Fibroblast of skin of left quadriceps (primary cell): ENCODE results near the gene PTCRA.
"Not testable (repeated sequence)": the region's sequence is repeated elsewhere in the genome, so short reads cannot be mapped to it uniquely, and the experiment has no call there.

ENCODE experiments used
- DNase-seq, 2 experiments: peaks; one replicate each; pipeline ENCODE4 v3.0.0-alpha.2; 2013; ENCODE audit warnings: low read depth in 2 of 2

The PTCRA gene

DNA sequence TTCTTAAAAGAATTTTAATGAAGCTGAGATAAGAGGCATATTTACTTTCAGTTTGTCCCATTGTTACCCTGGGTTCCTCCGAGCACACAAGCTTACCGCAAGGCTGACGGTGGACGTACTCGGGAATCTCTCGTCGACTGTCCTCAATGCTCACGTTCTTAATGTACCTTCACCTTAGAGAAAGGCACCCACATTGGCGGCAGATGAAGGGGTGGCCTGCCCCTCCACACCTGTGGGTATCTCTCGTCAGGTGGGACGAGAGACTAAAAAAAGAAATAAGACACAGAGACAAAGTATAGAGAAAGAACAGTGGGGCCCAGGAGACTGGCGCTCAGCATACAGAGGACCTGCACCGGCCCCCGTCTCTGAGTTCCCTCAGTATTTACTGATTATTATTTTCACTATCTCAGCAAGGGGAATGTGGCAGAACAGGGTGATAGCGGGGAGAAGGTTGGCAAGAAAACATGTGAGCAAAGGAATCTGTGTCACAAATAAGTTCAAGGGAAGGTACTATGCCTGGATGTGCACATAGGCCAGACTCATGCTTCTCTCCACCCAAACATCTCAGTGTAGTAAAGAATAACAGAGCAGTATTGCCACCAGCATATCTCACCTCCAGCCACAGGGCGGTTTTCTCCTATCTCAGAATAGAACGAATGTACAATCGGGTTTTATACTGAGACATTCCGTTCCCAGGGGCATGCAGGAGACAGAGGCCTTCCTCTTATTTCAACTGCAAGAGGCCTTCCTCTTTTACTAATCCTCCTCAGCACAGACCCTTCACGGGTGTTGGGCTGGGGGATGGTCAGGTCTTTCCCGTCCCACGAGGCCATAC is 13.2 kb upstream of the PTCRA start:
- not testable (repeated sequence) for DNase-seq

DNA sequence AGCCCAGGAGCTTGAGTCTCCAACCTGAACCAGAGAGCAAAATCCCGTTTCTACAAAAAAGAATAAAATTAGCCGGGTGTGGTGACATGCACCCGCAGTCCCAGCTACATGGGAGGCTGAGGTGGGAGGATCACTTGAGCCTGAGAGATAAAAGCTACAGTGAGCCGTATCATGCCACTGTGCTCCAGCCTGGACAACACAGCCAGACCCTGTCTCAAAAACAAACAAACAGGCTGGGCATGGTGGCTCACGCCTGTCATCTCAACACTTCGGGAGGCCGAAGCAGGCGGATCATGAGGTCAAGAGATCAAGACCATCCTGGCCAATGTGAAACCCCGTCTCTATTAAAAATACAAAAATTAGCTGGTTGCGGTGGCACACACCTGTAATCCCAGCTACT is 11.4 kb upstream of the PTCRA start:
- DNase-seq: no peak

DNA sequence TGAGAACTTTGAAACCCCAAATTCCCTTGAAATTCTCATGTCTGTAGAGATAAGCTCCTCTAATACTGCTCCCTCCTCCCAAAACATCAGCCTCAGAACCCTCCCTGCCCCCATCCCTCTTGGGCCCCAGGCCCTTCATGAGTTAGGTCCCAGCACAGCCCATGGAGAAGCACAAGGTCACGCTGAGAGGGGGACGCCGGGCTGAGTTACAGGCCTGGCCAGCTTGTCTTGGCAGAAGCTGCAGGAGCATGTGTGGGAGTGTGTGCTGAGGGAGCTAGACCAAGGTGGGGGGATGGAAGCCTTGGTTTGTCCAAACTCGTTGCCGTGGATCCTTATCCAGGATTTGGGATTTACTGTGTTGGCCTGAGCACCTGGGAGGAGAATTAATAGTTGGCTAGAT is 8.5 kb upstream of the PTCRA start:
- no peak for DNase-seq

DNA sequence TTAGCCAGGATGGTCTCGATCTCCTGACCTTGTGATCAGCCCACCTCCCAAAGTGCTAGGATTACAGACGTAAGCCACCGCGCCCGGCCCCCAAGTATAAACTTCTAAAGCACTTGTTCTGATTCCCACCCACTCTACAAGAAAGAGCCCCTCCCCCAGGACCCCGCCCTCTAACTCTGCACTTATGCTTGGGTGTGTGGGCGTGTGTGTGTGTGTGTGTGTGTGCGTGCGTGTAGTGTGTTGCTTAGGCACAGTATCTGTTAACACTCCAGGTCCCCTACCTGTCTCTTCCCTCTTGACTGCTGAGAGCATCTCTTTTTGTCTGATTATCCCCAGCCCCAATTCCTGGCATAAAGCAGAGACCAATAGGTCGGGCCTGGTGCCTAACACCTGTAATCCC is 6.0 kb upstream of the PTCRA start:
- no peak for DNase-seq

DNA sequence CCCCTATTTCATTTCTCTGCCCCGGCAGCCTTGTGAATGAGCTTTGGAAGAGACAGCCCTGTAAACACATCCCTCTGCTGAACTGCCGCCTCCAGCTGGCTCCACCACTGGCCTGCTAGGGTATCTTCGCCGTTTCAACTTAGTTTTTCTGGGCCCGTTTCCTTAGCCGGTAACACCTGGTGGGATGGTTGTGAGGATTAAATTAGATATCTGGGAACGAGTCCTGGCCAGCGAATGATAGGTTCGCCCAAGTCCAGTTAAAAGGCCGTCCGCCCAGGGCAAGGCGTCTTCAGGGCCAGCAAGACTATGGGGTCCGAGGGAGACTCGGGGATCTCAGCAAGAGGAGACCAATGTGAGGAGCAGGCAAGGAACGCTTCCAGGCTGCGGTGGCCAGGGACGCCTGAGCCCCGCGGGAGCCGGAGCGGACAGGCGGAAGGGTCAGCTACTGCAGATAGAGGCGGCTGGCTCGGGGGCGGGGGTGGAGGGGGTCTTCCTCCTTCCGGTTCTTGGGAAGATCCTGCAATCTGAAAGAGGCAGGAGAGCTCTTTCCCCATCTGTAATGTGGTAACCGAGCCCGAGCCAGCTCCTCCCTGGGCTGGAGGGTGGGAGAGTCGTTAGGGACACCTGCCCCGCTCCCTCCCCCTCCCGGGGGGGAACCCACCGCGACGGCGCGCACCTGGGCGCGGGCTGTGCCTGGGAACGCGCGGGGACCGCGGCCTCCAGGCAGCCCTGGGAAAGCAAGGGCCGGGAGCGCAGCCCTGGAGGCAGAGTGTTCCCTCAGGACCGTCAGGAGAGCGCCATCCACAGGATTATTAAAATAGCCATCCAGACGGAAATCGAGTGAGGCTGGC is 4.5 kb upstream of the PTCRA start:
- DNase-seq: no peak

DNA sequence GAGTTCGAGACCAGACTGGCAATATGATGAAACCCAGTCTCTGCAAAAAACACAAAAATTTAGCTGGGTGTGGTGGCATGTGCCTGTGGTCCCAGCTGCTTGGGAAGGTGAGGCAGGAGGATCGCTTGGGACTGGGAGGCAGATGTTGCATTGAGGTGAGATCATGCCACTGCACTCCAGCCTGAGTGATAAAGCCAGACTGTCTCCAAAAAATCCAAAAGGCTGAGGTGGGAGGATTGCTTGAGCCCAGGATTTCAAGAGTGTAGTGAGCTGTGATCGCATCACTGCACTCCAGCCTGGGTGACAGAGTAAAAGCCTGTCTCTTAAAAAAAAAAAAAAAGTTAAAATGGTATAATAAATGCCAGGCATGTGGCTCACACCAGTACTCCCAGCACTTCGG is 1.3 kb upstream of the PTCRA start:
- no peak for DNase-seq

DNA sequence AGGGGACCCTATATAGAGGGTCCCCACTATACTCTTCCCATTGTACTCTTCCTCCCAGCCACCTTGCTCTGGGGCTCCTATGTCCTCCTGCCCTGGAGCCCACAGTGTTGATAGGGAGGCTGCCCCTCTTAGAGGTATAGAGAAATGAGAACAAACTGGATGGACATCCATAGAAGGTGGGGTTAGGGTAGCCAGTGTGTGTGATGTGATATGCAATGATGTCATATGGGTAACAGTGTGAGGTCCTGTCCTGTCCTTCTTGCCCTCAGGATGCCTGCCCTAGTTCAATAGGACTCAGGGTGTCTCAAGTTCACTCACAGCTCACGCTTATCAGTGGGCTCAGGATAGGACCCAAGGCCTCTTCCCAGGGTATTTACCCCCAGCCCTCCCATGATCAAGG is 435 bp downstream of the PTCRA start:
- no peak for DNase-seq

DNA sequence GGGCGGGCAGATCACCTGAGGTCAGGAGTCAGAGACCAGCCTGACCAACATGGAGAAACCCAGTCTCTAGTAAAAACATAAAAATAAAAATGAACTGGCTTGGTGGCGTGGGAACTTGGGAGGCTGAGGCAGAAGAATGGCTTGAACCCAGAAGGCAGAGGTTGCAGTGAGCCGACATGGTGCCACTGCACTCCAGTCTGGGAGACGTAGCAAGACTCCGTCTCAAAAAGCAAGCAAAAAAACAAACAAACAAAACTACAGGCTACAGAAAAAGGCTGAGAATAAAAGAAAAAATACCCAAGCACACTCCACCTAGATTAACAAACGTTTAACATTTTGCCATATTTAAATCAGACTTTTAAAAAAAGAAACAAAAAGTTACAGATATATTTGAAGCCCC is 5.9 kb downstream of the PTCRA start:
- no peak for DNase-seq

DNA sequence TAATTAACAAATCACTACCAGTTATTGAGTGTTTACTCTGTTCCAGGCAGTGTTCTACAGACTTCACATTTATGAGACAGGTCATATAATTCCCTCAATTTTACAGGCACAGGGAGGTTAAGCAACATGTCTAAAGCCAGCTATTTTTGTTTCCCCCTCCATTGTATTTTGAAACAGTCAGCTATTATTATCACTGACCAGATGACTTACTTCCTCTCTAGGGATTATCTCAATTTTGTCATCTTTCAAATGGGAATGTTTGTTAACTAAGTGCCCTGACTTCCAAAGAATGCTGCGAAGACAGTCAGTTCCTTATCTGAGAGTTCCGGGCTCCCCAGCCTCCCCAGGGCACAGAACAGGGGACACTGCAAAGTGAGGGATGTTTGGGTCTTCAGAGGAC is 7.8 kb downstream of the PTCRA start:
- no peak for DNase-seq

DNA sequence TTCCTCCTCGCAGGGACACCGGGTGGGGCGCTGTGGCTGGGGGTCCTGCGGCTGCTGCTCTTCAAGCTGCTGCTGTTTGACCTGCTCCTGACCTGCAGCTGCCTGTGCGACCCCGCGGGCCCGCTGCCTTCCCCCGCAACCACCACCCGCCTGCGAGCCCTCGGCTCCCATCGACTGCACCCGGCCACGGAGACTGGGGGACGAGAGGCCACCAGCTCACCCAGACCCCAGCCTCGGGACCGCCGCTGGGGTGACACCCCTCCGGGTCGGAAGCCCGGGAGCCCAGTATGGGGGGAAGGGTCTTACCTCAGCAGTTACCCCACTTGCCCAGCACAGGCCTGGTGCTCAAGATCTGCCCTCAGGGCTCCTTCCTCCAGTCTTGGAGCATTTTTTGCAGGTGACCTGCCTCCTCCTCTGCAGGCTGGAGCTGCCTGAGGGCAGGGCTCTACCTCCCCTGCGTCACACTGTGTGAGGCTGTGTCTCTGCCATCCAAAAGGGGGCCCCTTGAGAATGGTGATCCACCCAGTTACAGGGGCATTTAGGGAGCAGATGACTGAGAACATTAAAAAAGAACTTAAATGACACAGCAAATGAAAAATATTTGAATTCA is 9.5 kb downstream of the PTCRA start:
- no peak for DNase-seq

DNA sequence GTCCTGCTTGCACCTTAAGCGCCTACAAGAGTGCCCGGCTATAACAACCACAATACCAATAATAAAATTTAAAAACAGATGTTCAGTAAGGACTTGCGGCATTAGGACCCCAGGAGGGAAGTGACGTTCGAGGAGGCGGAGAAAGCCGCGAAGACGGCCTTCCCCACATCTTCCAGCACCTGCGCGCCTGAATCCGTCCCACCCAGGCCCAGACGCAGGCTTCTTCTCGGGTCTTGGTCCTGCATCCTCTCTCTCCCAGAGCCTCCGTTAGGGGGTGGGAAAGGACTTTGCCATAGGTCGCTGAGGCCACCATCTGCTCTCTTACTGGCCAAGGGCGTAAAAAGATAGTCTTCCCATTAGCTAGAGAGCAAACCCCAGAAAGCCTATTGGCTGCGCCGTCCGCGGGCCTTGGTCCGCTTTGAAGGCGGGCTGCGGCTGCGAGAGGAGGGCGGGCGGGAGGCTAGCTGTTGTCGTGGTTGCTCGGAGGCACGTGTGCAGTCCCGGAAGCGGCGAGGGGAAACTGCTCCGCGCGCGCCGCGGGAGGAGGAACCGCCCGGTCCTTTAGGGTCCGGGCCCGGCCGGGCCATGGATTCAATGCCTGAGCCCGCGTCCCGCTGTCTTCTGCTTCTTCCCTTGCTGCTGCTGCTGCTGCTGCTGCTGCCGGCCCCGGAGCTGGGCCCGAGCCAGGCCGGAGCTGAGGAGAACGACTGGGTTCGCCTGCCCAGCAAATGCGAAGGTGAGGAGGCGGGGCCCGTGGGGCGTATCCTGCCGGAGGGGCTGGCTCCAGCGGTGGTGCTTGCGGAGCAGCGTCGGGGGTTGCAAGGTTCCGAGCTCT is 13.3 kb downstream of the PTCRA start, which contains the start of gene CNPY3:
Gene CNPY3 (plus strand): TSS at position 495 of the 835 bp plus-strand sequence. CDS start 91 bp downstream, at position 586.
- peak; percentile 93 for DNase-seq

DNA sequence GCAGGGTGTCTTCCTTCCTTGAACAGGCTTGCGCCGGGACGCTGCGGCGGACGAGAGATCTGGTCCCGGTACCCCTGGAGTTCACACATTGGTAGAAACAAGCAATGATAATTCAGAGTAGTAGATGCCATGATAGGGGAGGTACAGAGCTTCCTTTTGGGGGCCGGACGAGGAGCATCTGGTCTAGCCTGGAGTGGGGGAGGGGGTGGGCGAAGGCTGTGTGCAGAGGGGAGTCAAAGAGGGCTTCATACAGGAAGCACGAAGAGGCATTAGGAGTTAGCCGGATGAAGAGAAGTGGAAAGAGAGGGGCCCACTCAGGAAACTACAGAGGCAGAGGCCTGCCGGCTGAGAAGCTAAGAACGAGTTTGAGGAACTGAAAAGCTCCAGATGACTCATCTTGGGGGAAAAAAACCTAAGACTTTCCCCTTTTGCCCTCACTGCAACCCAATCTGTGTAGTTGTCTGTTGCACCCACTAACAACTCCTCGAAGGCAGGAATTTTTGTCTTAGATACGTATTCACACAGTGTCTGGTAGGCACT is 14.0 kb downstream of the PTCRA start:
- peak; percentile 35 to 36 for DNase-seq

DNA sequence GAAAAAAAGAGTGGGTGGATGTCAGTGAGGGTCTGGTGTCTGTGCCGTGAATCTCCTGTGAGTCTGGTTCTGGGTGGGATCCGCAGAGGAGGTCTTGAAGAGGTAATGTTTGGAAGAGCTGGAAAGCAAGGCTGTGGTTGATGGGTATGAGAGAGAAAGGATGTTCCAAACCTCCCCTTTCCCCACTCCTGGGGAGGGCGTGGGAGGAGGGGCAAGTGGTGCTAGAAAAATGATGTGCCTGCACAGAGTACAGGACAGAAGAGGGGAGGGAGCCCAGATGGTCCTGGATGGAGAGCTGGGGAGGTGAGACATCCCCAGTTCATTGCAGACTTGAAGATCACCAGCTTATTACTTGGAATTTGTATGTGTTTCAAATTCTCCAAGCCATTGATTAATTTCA is 16.6 kb downstream of the PTCRA start:
- no peak for DNase-seq

DNA sequence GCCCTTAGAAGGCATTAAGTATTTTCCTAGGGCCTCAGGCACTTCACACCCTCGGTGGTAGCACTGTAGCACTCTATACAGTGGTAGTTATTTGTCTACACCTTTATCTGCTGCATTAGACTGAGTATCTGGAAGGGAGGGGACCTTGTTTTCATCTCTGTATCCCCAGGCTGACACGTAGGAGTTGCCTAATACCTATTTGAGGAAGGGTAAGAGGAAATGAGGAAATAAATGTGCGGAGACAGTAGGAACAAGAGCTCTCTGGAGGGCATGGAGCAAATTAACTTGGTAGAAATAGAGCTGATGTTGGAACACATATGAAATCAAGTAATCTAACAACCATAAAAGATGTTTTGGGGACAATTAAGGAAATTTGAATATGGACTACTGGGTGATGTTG is 17.4 kb downstream of the PTCRA start:
- DNase-seq: no peak

DNA sequence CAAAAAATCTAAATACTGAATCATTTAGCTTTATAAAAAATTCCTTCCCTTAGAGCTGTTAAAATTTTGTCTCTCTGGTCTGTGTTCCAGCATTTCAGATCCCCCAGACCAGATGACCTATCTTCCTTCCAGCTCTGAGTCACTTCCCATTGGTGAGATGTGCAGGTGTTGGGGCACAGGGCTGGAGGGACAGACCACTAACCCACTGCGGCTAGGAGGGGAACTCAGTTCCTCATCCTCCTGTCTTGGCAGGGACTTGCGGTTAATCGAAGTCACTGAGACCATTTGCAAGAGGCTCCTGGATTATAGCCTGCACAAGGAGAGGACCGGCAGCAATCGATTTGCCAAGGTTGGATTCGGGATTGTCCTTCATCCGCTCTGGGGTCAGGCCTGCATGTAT is 19.5 kb downstream of the PTCRA start:
- no peak for DNase-seq

DNA sequence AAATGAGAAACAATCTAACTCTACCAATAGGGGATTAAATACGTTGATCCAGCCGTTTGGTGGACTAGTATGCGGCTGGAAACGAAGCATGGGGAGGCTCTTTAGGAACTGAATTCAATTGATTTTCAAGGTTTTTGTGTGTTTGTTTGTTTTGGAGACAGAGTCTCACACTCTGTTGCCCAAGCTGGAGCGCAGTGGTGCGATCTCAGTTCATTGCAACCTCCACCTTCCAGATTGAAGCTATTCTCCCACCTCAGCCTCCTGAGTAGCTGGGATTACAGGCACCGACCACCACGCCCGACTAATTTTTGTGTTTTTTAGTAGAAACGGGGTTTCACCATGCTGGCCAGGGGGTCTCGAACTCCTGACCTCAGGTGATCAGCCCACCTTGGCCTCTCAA is 20.5 kb downstream of the PTCRA start:
- no peak for DNase-seq

DNA sequence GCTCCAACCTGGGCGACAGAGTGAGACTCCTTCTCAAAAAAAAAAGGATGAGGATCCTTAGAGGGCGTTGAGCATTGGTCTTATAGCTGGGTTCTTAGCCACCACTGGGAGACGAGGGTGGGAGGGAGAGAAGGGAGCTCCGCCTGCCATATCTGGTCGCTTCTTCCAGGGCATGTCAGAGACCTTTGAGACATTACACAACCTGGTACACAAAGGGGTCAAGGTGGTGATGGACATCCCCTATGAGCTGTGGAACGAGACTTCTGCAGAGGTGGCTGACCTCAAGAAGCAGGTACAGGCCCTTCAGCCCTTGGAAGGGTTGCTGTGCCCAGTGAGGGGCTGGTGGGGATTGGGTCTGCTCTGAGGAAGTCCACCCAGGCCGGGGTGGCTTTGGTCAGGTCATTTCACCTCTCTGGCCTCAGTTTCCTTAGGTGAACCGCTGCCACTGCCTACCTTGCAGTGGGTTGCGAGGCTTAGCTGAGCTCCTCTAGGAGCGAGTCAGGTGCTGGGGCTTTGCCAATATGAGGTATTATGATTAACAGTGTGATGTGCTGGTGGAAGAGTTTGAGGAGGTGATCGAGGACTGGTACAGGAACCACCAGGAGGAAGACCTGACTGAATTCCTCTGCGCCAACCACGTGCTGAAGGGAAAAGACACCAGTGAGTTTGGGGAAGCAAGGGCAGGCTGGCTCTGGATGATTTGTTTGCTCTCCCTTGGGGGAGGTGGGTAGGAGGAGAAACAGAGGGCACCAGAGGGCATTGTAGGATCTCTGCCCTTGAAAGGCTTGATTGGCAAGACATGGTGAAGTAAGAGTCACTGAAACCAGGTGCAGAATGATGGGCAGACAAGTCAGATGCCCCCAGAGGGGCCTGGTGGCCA is 21.9 kb downstream of the PTCRA start:
- no peak for DNase-seq

DNA sequence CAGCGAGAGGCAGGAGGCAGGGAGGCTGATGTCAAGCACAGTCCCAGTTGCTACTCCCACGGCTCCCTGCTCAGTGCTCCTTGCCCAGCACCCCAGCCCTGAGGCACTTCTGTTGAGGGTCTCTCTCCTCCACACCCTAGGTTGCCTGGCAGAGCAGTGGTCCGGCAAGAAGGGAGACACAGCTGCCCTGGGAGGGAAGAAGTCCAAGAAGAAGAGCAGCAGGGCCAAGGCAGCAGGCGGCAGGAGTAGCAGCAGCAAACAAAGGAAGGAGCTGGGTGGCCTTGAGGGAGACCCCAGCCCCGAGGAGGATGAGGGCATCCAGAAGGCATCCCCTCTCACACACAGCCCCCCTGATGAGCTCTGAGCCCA is 22.6 kb downstream of the PTCRA start:
- DNase-seq: no peak

DNA sequence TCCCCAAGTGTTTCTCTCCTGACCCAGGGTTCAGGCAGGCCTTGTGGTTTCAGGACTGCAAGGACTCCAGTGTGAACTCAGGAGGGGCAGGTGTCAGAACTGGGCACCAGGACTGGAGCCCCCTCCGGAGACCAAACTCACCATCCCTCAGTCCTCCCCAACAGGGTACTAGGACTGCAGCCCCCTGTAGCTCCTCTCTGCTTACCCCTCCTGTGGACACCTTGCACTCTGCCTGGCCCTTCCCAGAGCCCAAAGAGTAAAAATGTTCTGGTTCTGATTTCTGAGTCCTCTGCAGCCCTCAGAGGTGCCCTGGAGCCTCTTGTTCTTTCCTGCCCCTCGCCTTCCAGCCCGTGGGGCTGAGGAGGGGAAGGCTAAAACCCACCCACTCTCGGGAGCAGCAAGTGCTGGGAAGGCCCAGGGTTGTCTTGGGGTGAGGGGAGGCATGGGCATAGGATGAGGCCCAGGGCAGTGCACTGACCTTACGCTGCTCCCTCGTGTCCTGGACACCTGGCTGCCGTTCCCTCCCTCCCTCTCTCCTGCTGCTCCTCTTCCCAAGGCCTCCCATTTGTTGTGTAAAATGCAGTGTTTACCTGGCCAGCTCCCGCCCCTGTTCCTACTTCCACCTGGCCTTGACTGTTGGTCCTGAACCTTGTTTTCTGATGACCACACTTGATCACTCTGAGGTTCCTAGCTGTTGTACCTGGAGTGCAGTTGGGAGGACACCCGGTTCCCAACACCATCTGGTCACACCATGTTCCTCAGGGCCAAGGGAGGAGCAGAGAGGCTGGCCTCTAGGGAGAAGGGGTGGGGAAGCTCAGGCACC is 23.3 kb downstream of the PTCRA start:
- DNase-seq: no peak

DNA sequence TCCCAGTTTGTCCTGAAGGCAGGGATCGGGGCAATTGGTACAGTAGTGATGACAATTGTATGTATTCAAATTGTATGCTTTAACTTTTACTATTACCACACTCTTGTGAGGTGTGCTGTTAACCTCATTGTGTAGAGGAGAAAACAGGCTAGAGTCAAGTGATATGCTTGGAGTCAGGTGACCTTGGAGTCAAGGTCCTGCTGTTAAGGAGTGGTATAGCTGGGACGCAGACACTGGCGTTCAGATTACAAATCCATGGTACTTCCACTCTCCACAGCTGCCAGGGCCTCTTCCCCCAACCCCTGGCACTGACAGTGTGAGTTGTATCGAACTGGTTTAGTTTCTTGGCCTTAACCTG is 23.9 kb downstream of the PTCRA start:
- DNase-seq: no peak
